HL-60/S4 treated with phorbol 12-myristate 13-acetate at 8.2 ng/mL for 4 days and 3 days (cell line): ENCODE data around the gene RNPS1.

ENCODE experiments used
- in situ Hi-C: fragments of 300-500 bp; cut with MboI; formaldehyde crosslinking; loops from 2 replicates; pipeline ENCODE4 v1.15.0; 2022; ENCODE audit warnings: low sequenced_read_pairs

Gene RNPS1, protein sequence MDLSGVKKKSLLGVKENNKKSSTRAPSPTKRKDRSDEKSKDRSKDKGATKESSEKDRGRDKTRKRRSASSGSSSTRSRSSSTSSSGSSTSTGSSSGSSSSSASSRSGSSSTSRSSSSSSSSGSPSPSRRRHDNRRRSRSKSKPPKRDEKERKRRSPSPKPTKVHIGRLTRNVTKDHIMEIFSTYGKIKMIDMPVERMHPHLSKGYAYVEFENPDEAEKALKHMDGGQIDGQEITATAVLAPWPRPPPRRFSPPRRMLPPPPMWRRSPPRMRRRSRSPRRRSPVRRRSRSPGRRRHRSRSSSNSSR

DNA sequence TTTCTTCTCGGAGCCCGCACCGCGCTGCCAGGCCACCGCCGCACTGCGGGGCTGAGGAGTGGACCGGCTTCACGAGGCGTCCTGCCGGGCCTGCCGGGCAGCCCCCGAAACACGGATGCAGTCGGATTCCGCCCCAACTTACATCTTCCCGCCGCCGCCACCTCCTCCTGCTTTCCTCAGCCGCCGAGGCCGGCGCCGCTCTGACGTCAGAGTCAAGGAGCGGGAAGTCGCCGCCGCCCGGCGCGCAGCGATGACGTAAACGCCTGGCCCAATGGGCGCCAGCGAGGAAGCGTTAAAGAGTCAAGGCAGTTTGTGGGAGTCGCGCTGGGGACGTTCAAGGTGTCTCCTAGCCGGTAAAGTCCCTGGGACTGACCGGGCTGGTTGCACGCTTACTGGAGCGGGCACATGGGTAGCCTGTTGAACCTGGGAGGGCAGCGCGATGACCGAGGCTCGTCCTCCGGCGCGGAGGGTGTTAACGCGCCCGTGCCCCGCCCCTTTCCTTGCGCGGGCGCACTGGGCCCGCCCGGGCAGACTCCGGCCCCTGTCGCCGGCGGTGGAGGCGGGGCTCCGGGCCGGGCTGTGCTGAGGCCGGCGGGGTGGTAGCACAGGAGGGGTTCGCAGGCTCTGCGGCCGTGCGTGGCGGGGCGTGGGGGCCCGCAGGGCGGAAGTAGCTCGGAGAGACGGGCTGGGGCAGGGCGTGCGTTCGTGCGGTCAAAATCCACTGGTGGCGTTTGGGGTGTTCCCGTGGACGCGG is at the start of gene RNPS1:
Gene RNPS1 (minus strand): TSS at position 214 of the 754 bp plus-strand sequence. CDS start 3,483 bp downstream, outside the sequence.
- in situ Hi-C loops, result no loop called here

DNA sequence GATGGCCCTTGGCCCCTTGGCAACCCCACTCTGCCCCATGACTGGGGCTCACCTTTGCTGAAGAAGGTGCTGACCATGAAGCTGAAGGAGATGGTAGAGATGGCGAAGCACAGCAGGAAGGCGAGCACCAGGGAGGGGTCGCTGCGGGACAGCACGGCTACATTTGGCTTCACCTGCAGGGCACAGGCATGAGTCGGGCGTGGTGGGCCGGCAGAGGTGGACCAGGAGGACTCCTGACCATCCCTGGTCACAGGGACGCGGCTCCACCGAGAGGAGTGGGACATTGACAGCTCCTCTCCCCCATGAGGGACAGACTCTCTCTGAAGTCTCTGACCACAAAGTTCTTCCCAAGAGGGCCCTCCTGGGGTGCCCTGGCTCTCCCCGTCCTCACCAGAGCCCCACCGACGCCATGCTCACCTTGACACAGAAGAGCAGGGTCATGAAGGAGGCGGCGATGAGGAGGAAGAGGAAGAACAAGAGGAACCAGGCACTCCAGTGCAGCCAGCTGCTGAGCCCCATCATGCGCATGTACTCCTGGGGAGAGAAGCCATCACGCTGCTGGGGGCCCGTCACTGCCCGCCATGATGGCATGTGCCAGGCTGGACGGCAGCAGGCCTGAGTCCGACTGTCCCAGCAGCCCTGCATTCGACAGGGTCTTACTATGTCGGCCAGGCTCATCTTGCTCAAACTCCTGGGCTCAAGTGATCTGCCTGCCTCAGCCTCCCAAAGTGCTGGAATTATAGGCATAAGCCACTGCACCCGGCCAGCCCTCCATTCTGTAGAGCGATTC is 49.5 kb upstream of the RNPS1 start:
- in situ Hi-C loops, result no loop called here

DNA sequence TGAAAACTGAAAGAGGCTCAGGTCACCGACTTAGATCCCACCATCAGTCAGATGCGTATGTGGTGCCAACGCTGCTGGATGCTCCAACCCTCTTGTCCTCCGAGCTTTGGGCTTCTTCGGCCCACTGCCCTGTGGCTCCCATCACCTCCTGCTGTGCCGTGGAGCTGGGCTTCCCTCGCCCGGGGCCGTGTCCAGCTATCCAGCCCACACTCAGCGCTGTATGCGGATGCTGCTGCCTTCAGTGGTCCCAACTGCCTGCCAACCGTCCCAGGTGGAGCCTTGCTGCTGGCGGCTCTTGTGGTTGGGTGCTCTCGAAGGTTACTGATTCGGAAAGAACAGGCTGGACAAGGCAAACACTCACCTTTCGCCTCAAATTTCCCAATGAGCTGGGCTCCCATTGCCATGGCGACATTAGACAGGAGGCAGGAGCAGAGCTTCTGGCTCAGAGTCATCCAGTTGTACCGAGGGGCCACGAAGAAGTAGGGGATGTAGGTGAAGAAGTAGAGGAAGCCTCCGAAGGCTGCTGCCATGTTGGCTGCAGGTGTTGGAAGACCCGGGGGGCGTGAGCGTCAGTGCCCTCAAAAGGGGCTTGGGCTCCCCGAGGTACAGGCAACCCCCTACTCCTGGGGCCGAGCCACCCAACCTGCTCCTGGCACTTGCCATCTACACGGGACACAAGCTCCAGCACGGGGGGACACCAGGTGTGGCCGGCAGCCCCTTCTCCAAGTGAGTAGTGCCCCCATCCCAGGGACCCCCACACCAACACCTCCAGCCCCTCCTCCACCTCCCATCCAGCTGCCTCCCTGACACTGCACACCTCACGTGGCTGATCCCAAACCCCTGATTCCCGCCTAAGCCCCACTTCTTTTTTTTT is 40.4 kb upstream of the RNPS1 start:
- in situ Hi-C loops, result no loop called here

DNA sequence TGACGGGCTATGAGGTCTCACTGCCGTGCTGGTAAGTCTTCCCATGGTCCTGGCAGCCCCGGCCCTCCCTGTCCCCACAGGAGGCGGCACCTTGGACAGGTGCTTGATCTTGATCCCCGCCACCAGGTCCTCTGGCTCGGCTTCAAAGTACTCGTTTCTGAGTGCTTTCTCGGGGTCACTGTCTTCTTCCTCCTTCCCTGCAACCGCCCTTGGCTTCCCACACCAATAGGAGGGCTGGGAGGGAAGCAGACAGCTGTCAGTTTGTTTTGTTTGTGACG is 31.9 kb upstream of the RNPS1 start:
- in situ Hi-C loops, result no loop called here

DNA sequence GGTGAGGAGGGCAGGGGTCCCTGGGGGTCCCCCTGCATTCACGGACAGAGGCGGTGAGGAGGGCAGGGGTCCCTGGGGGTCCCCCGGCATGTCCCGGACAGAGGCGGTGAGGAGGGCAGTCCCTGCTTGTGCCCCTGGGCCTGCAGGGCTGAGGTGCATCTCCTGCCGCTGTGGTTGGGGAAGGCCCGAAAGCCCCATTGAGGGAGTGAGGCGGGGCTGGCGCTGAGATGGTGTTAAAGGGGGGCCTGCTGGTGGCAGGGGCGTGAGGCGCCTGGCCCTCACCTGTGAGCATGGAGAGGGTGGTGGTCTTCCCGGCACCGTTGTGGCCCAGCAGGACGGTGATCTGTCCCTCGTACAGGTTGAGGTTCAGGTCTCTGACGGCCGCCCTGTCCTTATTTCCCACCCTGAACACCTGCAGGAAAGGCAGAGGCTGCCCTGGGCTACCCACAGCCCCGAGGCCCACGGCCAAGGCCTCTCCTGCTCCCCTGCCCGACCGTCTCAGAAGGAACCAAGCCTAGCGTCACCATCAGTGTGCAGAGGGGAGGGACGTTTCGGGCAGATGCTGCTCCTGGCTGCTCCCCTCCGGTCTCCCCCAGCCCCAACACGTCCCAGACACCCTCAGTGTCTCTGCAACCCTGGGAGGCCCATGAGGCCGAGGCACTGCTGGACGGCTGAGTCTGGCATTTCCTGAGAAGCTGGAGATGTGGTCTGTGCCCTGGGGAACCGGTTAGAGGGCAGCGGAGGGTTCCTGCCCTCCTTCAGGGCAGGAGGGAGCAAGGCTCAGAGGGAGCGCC is 31.4 kb upstream of the RNPS1 start:
- in situ Hi-C loops, result no loop called here

DNA sequence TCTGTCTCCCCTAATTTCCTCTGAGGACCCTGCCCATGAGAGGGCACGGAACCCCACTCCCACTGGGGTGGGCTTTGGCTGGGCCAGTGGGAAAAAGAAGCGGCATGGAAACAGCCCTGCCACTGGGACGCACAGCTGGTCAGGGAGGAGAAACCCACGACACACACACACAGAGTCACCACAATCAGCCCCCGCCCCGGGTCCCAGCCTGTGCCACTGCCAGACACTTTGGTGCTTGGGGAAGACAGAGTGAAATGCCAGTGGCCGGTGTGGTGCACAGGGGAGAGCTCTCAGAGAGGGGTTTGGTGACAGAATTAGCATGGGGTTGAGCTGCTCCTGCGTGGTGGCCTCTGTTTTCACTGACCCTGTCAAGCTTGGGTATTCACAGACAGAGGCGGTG is 30.7 kb upstream of the RNPS1 start:
- in situ Hi-C loops, result no loop called here

DNA sequence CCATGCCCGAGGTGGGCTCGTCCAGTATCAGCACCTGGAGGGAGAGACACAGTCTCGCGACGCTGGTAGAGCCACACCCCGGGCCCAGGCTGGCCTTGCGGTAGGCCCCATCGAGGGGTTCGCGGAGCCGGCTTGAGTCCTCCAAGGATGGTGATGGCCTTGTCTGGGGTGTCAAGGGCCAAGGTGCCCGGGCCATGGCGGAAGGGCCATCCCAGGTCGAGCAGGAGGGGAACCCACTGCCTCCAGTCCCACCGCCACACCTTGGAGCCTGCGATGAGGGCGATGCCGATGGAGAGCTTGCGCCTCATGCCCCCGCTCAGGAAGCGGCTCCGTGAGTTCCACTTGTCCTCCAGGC is 29.6 kb upstream of the RNPS1 start:
- in situ Hi-C loops, result no loop called here

DNA sequence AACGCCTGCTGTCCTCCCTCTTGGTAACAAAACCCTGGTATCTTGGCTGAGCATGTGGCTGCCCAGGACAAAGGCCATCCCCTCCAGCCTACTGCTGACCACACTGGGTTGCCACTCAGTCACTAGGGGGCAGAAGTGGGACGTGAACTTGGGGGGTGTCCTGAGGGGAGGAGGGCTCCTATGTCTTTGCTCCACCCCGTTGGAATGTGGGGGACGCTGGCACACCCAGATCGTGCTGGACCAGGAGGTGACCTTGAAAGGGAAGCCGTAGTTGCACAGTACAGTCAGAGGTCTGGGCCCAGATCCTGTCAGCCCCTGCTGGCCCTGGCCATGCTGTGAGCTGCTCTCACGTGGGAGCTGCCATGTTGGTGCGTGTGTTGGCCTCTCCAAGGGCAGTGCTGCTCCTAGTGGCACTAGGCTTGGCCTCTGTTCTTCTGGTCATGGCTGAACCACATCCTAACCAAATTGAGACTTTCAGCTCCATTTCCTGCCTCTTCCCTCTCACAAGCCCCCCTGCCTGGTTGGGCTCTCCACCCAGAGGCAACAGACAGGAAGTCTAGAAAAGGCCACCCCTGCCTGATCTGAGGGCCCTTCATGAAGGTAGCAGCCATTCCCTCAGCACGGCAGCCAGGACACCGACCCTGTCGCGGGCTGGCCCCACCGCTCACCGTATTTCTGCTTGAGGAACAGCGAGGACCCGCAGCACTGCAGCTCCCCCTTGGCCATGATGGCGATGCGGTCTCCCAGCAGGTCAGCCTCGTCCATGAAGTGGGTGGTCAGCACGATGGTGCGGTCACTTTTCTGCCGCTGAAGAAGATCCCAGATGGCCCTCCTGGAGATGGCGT is 29.0 kb upstream of the RNPS1 start:
- in situ Hi-C loops, result no loop called here

DNA sequence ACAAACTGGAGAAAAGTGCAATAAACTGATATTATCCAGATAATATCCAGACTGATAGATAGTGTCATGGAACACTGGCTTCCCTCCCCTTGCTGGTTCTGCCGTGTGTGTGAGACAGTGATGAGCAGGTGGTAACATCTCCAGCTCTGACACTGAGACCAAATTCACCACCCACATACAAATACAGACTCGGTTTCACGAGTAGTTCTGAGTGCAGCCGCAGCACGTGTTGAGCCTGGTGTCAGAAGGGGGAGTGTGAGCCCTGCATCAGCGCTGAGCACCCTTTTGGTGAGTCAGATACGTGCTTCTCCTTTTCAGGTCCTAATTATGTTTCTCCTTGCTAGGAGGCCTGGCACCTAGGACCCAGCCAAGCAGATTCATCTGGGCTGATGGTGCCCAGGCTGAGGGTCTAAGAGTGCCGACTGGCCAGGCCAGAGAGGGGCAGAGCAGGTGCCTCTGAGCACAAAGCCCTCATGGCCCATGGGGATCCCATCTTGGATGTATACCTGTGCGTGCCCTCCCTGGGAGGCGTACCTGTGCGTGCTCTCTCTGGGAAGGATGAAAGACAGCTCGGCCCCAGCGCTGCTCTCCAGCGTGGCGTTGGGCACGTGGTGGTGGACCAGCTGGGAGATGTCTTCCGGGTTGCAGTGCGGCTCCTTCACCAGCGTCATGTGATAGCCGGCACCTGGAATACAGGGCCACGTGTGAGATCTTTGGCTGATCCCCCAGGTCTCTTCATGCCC is 27.3 kb upstream of the RNPS1 start:
- in situ Hi-C loops, result no loop called here

DNA sequence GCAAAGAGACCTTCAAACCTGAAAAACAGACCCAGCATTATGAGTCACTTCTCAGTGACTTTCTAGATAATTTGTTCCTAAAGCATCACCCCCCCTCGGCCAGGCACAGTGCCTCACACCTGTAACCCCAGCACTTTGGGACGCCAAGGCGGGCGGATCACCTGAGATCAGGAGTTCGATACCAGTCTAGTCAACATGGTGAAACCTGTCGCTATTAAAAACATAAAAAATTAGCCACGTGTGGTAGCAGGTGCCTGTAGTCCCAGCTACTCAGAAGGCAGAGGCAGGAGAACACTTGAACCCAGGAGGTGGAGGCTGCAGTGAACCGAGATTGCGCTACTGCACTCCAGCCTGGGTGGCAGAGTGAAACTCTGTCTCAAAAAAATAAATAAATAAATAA is 24.3 kb upstream of the RNPS1 start:
- in situ Hi-C loops, result no loop called here

DNA sequence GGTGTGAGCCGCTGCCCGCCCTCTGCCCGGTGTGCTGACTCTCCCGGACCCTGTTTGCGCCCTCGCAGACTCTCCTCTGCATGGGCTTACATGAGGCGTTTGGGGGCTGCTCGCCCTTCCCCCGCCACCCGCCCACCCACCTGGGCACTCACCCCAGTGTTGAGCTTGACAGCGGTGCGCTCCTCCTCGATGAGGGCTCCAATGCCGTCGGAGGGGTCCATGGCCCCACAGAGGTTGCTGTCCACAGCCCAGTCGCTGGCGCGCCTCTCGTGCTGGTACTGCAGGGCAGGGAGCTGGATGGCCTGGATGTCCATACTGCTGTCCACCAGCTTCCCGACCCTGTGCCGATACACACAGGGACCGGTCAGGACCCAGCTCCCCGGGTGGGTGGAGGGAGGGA is 21.4 kb upstream of the RNPS1 start:
- in situ Hi-C loops, result no loop called here

DNA sequence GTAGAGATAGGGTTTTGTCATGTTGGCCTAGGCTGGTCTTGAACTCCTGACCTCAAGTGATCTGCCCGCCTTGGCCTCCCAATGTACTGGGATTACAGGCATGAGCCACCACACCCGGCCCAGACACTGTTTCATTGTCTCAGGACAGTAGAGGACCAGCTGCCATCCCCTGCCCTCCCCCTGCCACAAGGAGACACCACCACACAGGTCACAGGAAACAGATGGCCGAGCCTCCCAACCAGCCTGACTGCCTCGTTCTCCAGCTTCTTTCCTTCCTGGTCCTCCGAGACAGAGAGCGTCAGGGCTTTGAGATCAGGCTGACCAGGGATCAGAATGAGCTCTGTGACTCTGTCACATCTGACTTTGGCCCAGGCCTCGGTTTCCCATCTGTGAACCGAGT is 20.8 kb upstream of the RNPS1 start:
- in situ Hi-C loops, result no loop called here

DNA sequence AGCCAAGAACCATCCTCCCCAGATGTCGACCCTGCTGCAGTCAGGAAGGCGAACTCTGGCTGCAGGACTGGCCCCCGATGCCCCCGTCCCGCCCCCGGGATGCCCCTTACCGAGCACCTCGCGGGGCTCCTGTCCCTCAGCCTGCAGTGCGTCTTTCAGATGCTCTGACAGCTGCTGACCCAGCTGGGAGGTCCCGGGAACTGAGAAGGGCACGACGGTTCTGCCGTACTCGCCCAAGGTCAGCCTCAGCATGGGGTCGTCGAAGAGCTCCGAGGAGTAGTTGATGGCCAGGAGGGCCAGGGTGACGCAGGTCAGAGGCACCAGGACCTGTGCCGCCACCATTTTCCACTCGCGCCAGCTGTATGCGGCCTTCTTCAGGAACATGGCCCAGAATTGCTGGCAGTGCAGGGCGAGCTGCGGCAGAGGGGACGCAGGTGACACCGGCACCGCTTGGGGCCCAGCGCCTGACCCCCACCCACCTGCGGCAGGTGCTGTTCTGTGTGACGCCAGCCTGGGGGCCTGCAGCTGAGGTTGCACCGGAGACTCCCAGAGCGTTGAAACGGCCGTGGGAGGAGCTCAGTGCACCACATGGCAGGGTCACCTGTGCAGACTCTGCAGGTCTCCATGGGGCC is 20.1 kb upstream of the RNPS1 start:
- in situ Hi-C loops, result no loop called here

DNA sequence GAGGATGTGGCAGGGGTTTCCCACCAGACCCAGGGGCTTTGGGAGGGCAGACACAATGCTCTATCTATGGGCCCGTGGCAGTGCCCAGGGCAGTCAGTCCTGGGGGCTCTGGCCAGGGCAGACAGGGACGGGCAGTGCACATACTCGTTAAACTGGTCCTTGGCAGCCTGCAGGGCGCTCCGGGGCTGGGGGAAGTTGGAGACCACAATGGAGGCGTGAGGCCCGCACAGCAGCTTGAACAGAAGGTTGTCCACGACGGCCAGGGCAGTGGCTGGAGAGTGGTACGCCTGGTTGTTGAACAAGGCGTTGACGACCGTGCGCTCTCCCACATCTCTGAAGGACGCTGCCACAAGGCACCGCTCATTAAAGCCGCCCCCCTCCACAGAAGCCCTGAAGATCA is 18.6 kb upstream of the RNPS1 start:
- in situ Hi-C loops, result no loop called here

DNA sequence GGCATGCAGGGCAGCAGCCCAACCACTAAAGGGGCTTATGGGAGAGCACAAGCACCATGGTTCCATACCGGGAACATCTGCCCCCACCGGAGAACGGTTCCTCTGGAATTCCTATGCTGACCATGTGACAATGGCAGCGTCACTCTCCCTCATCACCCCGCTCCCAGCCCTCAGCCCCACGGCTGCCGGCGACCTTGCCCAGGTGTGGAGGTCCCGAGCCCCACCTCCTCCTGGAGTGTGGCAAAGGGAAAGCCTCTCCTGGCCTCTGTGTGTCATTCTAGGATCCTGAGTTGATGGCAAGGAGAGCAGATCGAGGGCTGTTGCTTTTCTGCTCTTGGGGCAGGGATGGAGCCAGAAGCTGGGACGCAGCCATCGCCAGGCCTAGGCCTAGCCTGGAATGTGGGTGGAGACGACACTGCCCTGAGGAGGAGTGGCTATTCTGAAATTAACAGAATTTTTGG is 17.8 kb upstream of the RNPS1 start:
- in situ Hi-C loops, result no loop called here

DNA sequence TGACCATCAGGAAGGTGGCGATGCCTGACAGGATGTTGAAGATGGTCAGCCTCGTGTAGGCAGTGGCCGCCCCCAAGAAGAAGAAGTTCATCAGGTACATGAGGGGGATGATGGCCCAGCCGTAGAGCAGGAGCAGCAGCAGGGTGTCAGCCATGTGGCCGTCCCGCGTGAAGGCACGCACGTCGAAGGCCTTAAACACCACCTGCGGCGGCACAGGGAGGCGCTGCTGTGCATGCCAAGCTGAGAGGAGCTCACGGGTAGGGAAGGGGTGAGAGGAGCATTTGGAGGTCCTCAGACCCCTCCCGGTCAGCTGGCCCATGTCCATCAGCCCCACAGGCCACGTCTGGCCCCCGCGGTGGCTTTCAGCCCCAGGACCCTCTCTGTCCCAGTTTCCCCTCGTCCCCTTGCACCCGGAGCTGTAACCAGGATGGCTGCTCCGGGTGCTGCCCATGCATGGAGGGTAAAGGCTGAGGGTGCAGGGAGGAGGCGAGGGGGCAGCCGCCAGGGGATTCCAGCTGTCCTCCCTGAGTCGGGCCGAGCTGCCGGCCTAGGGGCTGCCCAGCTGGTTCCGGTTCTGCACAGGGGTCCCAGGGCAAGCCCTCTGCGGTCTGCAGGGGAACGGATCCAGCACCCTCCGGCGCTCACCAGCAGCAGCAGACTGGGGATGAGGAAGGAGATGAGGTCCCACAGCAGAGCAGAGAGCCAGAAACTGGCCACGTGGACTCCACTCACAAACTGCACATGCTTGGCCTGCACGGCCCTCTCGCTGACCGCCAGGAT is 17.1 kb upstream of the RNPS1 start:
- in situ Hi-C loops, result no loop called here

DNA sequence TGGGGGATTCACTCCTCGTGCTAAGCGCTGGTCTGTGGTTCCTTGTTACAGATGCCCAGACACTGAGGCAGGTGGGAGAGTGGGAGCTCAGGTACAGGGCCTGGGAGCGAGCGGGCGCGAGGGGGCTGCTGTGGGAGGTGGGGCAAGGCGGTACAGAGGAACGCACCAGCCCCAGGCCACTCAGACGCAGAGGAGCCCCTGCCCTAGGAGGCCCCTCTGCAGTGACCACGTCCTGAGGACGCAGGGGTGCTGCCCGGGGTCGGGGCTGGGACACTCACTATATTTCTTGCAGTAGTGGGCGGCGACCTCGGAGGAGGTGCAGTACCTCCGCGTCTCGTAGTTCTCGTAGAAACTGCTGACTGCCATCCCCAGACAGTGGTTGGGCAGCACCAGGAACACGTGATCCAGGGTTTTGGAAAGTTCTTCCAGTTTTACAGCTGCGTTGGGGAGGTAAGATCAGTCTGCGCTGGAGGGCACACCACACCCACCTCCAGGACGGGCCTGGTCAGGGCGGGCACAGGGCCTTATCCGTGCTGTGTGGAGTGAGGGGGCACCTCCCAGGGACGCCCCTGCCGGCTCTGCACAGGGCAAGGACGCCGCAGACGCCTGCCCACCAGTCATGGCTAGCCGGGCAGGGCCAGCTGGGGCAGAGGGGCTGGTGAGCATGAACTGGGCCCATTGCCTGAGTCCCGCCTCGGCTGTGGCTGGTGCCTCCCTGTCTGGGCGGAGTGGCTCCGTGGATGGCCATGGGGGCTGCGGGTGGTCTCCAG is 16.3 kb upstream of the RNPS1 start:
- in situ Hi-C loops, result no loop called here
